Stimulated activated CD4-positive, alpha-beta T cell treated with anti-CD3 and anti-CD28 coated beads, Interleukin-12 subunit alpha, Interleukin-12 subunit beta, amount 100 ng/mL, for 48 hours (primary cell): ENCODE data around the gene PTPRS.
"Not testable (repeated sequence)": the region's sequence is repeated elsewhere in the genome, so short reads cannot be mapped to it uniquely, and the experiment has no call there.

Source experiments
- DNase-seq, 3 donors: peaks; one replicate each; pipeline ENCODE4 v3.0.0-alpha.2; 2020; ENCODE audit warnings: low read depth in 2 of 3, low spot score in 1 of 3

The PTPRS gene

DNA sequence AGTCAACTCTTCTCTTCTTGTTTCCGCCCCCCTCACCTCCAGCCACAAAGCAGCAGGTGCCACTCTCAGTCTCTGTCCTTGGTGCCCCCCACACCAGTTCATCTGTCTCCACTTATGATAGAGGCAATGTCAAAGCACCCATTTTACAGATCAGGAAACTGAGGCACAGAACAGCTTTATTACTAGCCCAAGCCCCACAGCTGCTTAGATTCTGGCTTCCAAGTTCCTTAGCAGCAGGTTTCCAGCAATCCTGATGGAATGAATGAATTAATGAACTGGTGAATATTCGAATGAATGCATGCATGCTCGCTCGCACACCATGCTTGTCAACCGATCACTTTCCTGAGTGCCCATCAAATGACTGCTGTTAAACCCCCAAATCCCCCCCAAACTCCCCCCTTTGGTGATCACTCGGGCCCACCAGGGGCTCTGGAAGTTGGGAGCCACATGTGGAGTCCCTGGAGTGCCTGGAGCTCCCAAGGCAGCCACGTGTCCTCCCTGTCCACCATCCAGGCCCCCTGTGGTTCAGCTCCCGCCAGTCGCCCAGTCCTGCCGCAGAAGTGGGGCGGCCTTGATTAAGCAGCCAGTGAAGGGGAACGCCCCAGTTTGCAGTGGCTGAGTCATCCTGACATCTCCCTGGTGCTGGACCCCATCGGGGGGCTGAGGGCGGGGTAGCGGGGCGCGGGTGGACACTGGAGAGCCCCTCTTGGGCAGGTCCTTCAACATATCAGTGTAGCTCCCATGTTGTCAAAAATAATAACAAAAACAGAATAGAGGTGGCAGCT, 6.8 kb downstream of the PTPRS start:
- no peak for DNase-seq

DNA sequence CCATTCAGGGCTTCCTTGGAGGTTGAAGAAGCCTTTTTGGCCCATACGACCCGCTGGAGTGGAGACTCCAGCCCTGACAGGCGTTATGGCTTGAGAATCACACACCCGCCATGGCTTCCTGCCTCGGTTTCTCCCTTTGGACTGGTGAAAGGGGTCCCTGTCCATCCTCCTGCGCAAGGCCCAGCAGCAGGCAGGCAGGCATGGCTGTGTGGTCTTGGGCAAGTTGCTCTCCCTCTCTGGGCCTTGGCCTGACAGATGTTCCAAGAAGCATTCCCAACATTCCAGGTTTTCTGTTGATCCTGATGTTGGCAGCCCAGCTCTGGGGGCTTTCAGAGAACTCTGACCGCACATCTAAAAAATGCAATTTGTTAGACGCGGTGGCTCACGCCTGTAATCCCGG, 8.1 kb downstream of the PTPRS start:
- no peak for DNase-seq

DNA sequence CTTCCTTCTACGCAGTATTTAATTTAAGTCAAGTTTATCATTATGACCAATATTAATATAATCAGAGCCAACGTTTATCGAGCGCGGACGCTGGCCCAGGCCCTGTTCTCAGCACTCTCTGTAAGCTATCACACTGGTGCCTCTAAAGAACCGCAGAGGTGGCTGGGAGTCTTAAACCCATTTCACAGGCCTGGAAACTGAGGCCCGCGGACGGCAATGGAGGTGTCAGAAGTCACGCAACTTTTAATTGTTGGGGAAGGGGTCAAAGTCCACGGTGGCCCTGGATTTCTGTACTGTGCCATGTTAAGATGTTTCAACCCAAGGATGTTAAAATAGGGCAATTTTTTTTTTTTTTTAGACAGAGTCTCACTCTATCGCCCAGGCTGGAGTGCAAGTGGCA, 8.8 kb downstream of the PTPRS start:
- DNase-seq: no peak

DNA sequence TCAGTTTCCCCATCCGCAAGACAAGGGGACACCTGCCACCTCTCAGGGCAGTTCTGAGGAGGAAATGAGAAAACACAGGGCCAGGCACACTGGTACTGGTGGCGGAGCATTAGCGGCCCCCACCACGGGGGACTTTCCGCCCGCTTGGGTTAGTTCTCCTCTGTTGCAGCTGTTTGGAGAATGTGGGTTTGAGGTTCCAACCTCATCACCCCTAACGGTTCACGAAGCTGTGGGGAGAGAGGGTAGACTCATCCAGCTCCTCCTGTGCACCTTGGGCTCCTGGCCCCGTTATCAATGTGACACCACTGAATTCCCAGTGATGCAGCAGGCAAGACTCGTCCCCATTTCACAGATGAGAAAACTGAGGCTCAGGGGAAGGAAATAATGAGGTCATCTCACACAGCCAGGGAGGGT, 10.3 kb downstream of the PTPRS start:
- no peak for DNase-seq

DNA sequence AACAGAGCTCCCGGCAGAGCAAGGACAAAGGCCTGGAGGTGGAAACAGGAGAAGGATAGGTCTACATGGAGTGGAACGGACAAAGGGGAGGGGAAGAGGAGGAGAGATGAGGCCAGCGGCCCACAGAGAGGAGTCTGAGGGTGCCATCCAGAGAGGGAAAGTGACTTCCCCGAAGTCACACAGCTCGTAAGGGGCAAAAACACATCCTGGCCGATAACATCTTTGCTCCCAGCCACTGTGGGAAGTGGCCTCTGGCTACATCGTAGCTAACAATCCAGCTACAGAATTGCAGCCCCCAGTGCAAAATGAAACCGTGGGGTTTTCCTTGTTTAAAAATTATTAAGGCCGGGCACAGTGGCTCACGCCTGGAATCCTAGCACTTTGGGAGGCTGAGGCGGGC, 11.5 kb downstream of the PTPRS start:
- DNase-seq: no peak

DNA sequence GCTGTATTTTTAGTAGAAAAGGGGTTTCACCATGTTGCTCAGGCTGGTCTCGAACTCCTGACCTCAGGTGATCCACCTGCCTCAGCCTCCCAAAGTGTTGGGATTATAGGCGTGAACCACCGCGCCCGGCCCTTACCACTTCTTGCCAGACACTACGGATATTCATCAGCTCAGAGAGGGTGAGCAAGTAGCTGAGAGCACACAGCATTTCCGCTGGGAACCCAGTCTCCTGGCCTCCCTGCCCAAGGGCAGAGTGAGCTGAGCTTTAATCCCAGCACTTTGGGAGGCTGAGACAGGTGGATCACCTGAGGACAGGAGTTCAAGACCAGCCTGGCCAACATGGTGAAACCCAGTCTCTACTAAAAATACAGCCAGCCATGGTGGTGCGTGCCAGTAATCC, 12.2 kb downstream of the PTPRS start:
- not testable (repeated sequence) for DNase-seq

DNA sequence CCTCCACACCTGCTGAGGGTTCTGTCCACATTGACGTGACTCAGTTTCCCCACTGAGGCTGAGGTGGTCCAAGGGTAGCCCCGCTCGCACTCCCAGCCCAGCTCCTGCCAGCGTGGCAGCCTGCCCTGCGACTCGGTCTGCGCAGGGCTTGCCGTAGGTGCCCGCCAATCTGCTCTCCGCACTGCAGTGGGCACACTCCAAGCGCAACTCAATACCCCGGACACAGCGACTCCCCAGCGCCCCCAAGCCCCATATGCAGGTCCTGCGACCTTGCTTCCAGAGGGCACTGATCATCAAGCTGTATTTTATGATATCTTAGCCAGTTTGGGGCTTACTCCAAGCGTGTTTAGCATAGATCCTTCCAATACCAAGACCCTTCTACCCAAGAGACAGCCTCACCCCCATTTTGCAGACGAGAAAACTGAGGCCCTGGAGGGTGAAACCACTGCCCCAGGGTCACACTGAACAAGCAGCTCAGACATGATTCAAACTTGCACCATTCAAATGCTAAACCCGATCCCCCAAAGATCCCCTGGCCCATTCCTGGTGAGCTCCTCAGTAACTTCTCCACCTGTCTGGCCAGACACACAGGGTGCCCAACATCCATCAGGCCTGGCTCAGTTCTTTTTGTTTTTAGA, 13.5 kb downstream of the PTPRS start:
- no peak for DNase-seq

DNA sequence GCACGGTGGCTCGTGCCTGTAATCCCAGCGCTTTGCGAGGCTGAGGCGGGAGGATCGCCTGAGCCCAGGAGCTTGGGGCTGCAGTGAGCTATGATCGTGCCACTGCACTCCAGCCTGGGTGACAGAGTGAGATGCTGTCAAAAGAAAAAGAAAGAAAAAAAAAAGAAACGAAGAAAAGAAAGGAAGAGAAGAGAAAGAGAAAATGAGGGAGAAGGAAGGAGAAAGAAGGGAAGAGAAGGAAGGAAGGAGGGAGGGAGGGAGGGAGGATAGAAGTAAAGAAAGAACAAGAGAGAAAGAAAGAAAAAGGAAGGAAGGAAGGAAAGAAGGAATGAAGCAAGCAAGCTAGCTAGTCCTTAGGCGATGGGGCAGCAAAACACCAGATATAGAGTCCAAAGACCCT, 14.1 kb downstream of the PTPRS start:
- DNase-seq: no peak

DNA sequence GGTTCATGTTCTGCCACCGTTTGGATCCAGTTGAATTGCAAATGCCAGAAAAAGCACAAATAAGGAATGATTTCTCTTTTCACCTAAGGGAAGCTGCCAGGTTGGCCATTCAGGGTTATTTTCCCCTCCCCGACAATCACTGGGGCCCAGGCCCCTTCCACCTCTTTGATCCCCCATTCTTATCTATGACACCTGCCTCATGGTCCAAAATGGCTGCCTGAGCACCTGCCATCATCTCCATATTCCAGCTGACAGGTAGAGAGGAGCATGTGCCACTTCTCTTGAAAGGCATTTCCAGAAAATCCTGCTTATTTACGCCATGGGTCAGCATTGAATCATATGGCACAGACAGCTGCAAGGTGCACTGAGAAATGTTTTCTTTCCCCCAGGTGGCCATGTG, 15.7 kb downstream of the PTPRS start:
- no peak for DNase-seq

DNA sequence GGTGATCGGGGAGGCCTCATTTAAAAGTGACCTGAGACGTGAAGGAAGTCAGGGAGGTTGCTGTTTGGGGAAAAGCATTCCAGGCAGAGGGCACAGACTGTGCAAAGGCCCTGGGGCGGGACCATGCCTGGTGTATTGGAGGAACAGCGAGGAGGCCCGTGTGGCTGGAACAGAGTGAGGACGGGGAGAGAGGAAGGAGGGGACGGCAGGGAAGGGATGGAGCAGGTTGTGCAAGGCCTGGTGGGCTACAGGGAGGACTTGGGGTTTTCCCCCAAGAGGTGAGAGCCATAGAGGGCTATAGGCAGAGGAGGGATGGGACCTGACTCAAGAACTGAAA, 17.2 kb downstream of the PTPRS start:
- DNase-seq: no peak

DNA sequence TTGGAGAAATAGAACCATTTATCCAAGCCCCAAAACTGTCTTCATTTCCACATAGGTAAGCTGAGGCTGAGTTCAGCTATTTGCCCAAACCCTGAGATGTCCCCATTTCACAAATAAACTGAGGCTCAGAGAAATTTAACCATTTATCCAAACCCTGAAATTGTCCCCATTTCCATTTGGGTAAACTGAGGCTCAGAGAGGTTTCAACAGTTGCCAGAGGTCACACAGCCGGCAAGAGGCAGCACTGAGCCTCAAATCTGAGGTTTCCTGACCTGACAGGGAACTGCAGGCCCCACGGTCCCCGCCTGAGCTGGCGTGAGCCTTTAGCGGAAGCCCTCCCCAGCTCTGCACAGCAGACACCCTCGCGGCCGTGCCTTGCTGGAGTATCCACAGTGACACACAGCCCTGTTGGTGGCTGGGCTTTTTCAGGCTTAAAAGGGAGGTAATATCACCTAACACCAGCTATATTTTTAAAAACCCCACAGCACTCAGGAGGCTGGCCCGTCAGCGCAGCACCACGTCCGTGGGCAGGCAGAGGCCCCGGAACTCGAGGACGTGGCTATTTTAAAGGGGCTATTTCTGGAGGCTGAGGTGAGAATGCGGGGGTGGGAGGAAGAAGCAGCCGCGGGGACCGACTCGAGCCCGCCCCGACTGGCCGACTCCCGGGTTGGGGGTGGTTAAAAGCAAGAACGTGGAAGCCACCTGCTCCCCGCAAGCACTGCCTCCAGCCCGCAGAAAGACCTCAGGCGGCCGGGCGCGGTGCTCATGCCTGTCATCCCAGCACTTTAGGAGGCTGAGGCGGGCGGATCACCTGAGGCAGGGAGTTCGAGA, 18.5 kb downstream of the PTPRS start:
- DNase-seq: no peak

DNA sequence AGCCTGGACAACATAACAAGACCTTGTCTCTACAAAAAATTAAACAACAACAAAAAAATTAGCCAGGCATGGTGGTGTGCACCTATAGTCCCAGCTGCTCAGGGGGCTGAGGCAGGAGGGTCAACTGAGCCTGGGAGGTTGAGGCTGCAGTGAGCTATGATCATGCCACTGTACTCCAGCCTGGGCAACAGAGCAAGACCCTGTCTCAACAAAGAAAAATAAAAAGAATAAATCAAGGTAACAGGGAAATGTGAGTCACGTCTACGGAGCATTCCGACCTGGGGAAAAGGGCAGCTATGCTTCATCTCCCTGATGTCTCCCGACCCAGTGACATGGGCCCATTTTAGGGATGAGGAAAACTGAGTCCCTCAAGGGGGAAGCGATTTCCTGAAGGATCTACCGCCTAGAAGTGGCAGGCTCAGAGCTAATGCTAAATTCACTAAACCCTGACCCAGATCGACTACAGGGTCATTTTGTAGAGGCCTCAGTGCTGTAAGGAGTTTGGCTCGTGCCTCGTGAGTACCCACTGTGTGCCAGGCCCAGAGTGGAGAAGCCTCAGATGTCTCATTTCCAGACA, 19.5 kb downstream of the PTPRS start:
- DNase-seq: no peak

DNA sequence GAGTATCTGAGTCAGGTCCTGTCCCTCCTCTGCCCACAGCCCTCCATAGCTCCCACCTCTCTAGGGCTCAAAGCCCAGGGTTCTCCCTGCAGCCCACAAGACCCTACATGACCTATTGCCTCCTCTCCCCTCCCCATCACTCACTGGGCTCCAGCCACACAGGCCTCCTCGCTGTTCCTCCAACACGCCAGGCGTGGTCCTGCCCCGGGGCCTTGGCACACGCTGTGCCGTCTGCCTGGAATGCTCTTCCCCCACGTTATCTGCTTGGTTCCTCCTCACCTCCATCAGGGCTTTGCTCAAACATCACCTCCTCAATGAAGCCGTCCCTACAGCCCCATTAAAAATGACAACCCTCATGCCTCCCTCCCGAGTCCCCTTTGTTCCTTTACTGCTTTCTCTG, 21.1 kb downstream of the PTPRS start:
- no peak for DNase-seq

DNA sequence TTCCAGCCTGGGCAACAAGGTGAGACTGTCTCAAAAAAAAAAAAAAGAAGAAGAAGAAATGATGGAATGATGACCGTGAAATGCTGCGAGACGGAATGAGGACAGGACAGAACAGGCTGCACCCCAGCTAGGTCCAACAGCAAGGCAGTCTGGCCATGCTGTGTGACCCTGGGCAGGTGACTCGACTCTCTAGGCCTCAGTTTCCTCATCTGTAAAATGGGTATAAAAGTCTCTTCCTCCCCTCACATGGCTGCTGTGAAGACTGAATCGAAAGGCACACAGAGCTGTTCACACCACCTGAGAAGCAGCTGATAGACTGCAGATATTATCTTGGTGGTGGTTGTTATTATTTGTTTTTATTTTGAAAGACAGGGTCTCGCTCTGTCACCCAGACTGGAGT, 22.3 kb downstream of the PTPRS start:
- no peak for DNase-seq

DNA sequence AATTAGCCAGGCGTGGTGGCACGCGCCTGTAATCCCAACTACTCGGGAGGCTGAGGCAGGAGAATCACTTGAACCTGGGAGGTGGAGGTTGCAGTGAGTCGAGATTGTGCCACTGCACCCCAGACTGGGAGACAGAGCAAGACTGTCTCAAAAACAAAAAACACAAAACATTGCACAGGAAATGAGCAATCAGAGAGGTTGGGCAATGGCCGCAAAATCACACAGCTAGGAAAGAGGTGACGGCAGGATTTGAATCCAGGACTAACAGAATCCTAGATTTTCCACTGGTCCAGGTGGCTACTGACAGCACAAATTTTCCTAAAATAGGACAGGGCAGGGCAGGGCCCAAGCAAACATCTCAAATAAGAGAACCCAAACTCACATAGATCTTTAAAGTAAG, 23.3 kb downstream of the PTPRS start:
- no peak for DNase-seq

DNA sequence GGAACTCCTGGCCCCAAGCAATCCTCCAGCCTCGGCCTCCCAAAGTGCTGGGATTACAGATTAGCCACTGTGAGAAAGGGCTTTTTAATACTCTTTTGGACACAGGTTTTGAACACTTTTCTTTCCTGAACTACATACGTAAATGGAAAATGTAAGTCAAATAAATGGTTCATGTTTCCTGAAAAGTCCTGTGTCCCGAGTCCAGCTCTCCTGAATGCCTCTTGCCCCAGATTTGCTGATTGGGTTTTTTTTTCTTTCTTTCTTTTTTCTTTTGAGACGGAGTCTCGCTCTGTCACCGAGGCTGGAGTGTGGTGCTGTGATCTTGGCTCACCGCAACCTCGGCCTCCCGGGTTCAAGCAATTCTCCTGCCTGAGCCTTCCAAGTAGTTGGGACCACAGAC, 24.5 kb downstream of the PTPRS start:
- no peak for DNase-seq

DNA sequence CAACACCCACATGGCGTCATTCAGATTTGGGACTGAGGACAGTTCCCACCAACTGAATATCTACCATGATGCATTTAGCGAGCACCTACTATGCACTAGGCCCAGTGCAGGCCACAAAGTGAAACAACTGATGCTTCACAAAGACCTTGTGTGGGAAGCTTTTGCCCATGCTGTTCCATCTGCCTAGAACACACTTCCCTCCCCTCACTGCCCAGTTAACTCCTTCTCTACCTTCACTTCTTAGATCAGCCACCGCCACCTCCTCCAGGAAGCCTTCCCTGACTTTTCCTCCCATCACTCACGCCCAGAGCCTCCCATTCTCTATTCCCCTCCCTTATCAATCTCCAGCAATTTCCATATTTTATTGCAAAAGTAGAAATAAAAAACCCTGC, 25.7 kb downstream of the PTPRS start:
- no peak for DNase-seq

DNA sequence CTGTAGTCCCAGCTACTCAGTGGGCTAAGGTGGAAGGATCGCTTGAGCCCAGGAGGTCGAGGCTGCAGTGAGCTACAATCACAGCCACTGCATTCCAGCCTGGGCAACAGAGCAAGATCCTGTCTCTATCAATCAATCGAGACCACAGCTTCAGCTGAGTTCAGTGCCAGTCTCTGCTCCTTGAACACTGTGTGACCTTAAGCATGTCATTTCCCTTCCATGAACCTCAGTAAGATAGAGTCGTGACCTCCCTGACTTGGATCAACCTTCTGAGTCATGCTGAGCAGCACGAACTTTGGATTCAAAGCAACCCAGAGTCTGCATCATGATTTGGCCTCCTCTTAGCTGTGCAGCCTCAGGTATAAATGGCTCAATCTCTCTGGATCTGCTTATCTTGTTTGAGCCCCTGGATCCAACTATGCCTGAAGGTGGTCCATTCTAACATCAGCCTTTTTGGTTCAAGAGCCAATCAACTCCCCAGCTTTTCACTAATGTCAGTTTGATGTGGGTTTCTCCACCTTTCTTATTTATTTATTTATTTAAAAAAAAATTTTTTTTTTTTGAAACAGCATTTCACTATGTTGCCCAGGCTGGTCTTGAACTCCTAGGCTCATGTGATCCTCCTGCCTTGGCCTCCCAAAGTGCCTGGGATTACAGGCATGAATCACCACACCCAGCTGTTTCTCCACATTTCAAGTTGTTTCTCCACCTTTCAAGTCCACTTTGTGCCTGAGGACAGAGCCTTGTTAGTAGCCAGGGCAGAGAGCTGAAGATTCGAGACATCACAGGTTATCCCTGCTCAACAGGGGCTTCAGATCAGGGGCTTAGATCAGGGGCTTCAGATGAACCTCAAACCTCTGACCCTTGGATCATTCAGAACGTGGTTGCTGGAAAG, 26.4 kb downstream of the PTPRS start:
- no peak for DNase-seq

DNA sequence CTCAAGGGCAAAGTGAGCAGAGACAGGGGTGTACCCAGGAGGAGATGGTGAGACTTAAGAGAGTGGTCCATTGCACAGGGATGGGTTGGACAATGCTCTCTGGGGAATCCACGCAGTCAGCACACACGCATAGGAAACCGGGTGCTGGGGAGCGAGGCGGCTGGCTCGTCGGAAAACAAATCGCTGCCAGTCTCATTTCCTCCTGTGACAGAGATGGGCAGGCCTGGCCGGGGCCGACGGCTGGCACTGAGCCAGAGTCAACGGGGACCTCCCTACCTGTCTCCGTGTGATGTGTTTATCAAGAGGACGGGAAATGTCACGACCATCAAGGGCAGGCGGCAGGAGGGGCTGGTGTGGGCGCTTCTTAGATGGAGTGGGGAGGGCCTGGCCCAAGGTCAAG, 27.3 kb downstream of the PTPRS start:
- DNase-seq: no peak

DNA sequence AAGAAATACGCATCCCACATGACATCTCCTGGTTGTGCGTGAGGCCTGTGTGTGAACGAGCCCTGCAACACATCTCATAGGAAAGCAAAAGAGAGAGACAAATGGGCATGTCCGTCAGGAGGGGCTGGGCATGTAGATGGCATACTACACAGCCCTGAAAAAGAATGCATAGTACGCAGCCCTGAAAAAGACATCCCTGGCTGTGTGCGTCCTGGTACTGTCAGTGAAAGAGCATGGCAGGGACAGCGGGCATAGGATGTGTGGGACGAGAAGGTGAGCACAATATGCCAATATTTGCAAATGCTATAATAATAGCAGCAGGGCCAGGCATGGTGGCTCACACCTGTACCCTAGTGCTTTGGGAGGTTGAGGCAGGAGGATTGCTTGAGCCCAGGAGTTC, 28.6 kb downstream of the PTPRS start:
- DNase-seq: no peak
